Smooth muscle cell of the umbilical artery (primary cell): ENCODE results near the gene ZNF17. TPM values are rescaled to one million over a fixed set of nuclear protein-coding genes. Genes with fewer than 3 reads are reported as not detected.

Experiments
- total RNA-seq: library from RNA; depleted of rRNA; stranded (reverse); fragments of >200 nt; gene quantifications from 2 replicates; pipeline ENCODE4 v1.2.3, GENCODE V29; 2014

ZNF17 gene
- total RNA-seq = 9.8 and 18.7 TPM in 2 replicates

GRCh38 chr19:57410877-57411671 lies at the start of gene ZNF17:
Gene ZNF17, plus strand, starts transcription at chr19:57411161. Its CDS starts 2,455 bp downstream, at chr19:57413616.

GRCh38 chr19:57362997-57363687 lies 47.8 kb upstream of the ZNF17 start, which contains the start of the genes TRAPPC2B and ZNF547:
Gene TRAPPC2B, plus strand, starts transcription at chr19:57363551. Its CDS starts 1,283 bp downstream, at chr19:57364834.
Gene ZNF547, plus strand, starts transcription at chr19:57363551. Its CDS starts 5,005 bp downstream, at chr19:57368556.

GRCh38 chr19:57389730-57390598 lies 21.0 kb upstream of the ZNF17 start, which contains the start of gene ZNF548:
Gene ZNF548, plus strand, starts transcription at chr19:57389854. Its CDS starts 246 bp downstream, at chr19:57390100.

GRCh38 chr19:57435062-57435978 lies 24.4 kb downstream of the ZNF17 start, which contains the start of gene ZNF749:
Gene ZNF749, plus strand, starts transcription at chr19:57435325. Its CDS starts 254 bp downstream, at chr19:57435579.

Other genes with a start within 250 kb of the ZNF17 start
- not detected in 2 replicates for gene DUXA, start 243.7 kb upstream of the ZNF17 start, total RNA-seq
- gene ZNF264, start 219.7 kb upstream of the ZNF17 start, total RNA-seq = 35.6 and 51.0 TPM in 2 replicates
- gene AURKC, start 180.1 kb upstream of the ZNF17 start, total RNA-seq = 0.46 and 1.2 TPM in 2 replicates
- gene ZNF805, start 170.5 kb upstream of the ZNF17 start, total RNA-seq = 44.6 and 50.5 TPM in 2 replicates
- 119 and 124 TPM in 2 replicates for gene ZNF460, start 130.7 kb upstream of the ZNF17 start, total RNA-seq
- gene ZNF543, start 90.7 kb upstream of the ZNF17 start, total RNA-seq = 9.5 and 10.1 TPM in 2 replicates
- gene ZNF304, start 59.9 kb upstream of the ZNF17 start, total RNA-seq = 8.6 and 8.9 TPM in 2 replicates
- gene TRAPPC2B, start 47.6 kb upstream of the ZNF17 start, total RNA-seq = 10.0 and 12.2 TPM in 2 replicates
- gene ZNF547, start 47.6 kb upstream of the ZNF17 start, total RNA-seq = 5.3 and 5.4 TPM in 2 replicates
- 16.6 and 25.2 TPM in 2 replicates for gene ZNF548, start 21.3 kb upstream of the ZNF17 start, total RNA-seq
- gene ZNF749, start 24.2 kb downstream of the ZNF17 start, total RNA-seq = 9.2 and 10.6 TPM in 2 replicates
- gene VN1R1, start 46.0 kb downstream of the ZNF17 start, total RNA-seq = 0.30 and 1.0 TPM in 2 replicates
- 15.7 and 17.4 TPM in 2 replicates for gene ZNF772, start 66.4 kb downstream of the ZNF17 start, total RNA-seq
- 10.9 and 21.7 TPM in 2 replicates for gene ZNF419, start 76.6 kb downstream of the ZNF17 start, total RNA-seq
- 25.4 and 28.5 TPM in 2 replicates for gene ZNF773, start 88.8 kb downstream of the ZNF17 start, total RNA-seq
- gene ZNF549, start 116.2 kb downstream of the ZNF17 start, total RNA-seq = 5.3 and 6.2 TPM in 2 replicates
- 9.2 and 10.7 TPM in 2 replicates for gene ZNF550, start 148.7 kb downstream of the ZNF17 start, total RNA-seq
- 3.9 and 4.9 TPM in 2 replicates for gene ZNF416, start 167.8 kb downstream of the ZNF17 start, total RNA-seq
- 3.9 and 6.2 TPM in 2 replicates for gene ZIK1, start 173.0 kb downstream of the ZNF17 start, total RNA-seq
- 2.1 and 3.0 TPM in 2 replicates for gene ZNF530, start 188.7 kb downstream of the ZNF17 start, total RNA-seq
- 17.9 and 21.1 TPM in 2 replicates for gene ZNF134, start 203.1 kb downstream of the ZNF17 start, total RNA-seq
- gene ZNF211, start 222.0 kb downstream of the ZNF17 start, total RNA-seq = 11.6 and 11.8 TPM in 2 replicates